Heart left ventricle (tissue), 16 donors: ENCODE data around the gene NEUROD4. TPM values are rescaled to one million over a fixed set of nuclear protein-coding genes. Genes with fewer than 3 reads are reported as not detected.

Experiments used
- ATAC-seq, 4 donors: fragments of 200-7000 bp; cut with Tn5 transposase; one replicate each; pipeline ENCODE4 v1.9.1; 2020 to 2022; ENCODE audit warnings: moderate library complexity in 4 of 4, mild to moderate bottlenecking in 3 of 4, moderate number of reproducible peaks in 1 of 4
- DNase-seq, 5 donors: peaks; one replicate each; pipeline ENCODE4 v3.0.0-alpha.2; 2020
- H3K27ac ChIP-seq, 12 donors: fragments of 200-600 bp; sonication (generic) in 4 of 12; one replicate each; pipeline versions ENCODE4 v1.5.0 to v1.8.0; 2016 to 2022; ENCODE audit warnings: mild to moderate bottlenecking in 2 of 12
- H3K27me3 ChIP-seq, 9 donors: fragments of 200-600 bp; sonication (generic) in 2 of 9; one replicate each; pipeline versions ENCODE4 v1.5.1 to v1.8.0; 2016 to 2022; ENCODE audit warnings: mild to moderate bottlenecking in 3 of 9
- H3K36me3 ChIP-seq, 9 donors: fragments of 200-600 bp; sonication (generic) in 2 of 9; one replicate each; pipeline versions ENCODE4 v1.5.0 to v1.8.0; 2018 to 2022; ENCODE audit warnings: mild to moderate bottlenecking in 2 of 9
- H3K4me1 ChIP-seq, 12 donors: fragments of 200-600 bp; sonication (generic) in 4 of 12; one replicate each; pipeline versions ENCODE4 v1.5.0 to v1.8.0; 2016 to 2022; ENCODE audit warnings: mild to moderate bottlenecking in 3 of 12
- H3K4me3 ChIP-seq, 12 donors: fragments of 200-600 bp; sonication (generic) in 4 of 12; one replicate each; pipeline versions ENCODE4 v1.5.0 to v1.8.0; 2017 to 2022; ENCODE audit warnings: mild to moderate bottlenecking in 9 of 12, moderate library complexity in 4 of 12
- H3K9me3 ChIP-seq, 12 donors: fragments of 200-600 bp; sonication (generic) in 4 of 12; one replicate each; pipeline versions ENCODE4 v1.5.0 to v1.8.0; 2016 to 2022; ENCODE audit warnings: mild to moderate bottlenecking in 1 of 12
- CTCF ChIP-seq, 12 donors: fragments of 200-600 bp; sonication (generic) in 4 of 12; IDR thresholded peaks; one replicate each; pipeline versions ENCODE4 v1.5.0 to v1.8.0; 2018 to 2022; ENCODE audit warnings: antibody characterized with exemption in 12 of 12, mild to moderate bottlenecking in 5 of 12
- POLR2A ChIP-seq, 2 donors: fragments of 450-650 bp; IDR thresholded peaks; one replicate each; pipeline ENCODE4 v1.6.1; 2017; ENCODE audit warnings: antibody characterized with exemption in 2 of 2, mild to moderate bottlenecking in 2 of 2, moderate library complexity in 2 of 2
- WGBS, 4 donors: extraction: QIAGEN DNeasy Blood & Tissue Kit in 2 of 4; methylation state at CpG; one replicate each; pipeline versions ENCODE4 v1.1.5 to v1.1.7; 2013 to 2018; 5-methylcytosine and 5-hydroxymethylcytosine counted together
- intact Hi-C, 10 donors: fragments of 100-400 bp; cut with DNase I; formaldehyde crosslinking; loops; one replicate each; pipeline versions ENCODE4 v1.11.1 to v1.14.2; 2022
- polyA plus RNA-seq, 2 donors: library from polyadenylated mRNA; stranded (reverse); fragments of 200-250 nt; gene quantifications; one replicate each; pipeline ENCODE4 v1.2.3, GENCODE V29; 2013
- total RNA-seq, 9 donors: library from RNA; depleted of rRNA in 2 of 9; stranded (reverse); fragments of >200 nt in 2 of 9; fragmentation: NEBNext Ultra II Directional in 3 of 9; extraction: Animal tissue kit (Norgen Biotek cat#: 25700) in 3 of 9; gene quantifications; one replicate each; pipeline versions ENCODE4 v1.1.0 to v1.2.4, GENCODE V29; 2016 to 2023
- donor health status: ischemic (EF 13 %, LVEDD 7.1; RV severe dilation, severe dysfunction).
- donor health status: healthy with polysubstance abuse.
- donor health status: DM: no; HTN: yes; CAD: no.
- donor health status: DM: no; HTN: no; CAD: no.
- donor health status: ischemic (EF 25% LVEDD 6.9; RV normal size, moderate dysfunction).
- donor health status: ischemic (EF 25% LVEDD 5.7; RV mildly dilated, moderate dysfunction).
- donor health status: healthy.
- donor health status: DM: yes; HTN: yes; CAD: no.
- donor health status: ischemic (EF 35%, LVEDD 5.7; RV mildly dilated, moderate dysfunction).
- donor health status: nonischemic (EF 11% LVEDD 7.7; RV severe dilation, severe dysfunction).
- donor health status: DM: yes; HTN: yes; CAD: no.
- donor health status: PGD.
- donor health status: ischemic (EF 29% LVEDD 5.4; RV normal size, mild dysfunction).
- donor health status: nonischemic (EF 23%, LVEDD 6.1; RV moderate dilation, normal function).

NEUROD4 gene
- total and polyA plus RNA-seq, 11 donors, result not detected

- H3K4me1 ChIP-seq, result peaks cover 0 to 3% (median 0%) of the 10 kb centered on the region in 12 donors
- ATAC-seq (no peak), DNase-seq (no peak)
- H3K27ac ChIP-seq, result no peak overlapping the region
- intact Hi-C loops, result no loop called here
- no peaks in the 10 kb centered on the region for H3K36me3 ChIP-seq
- peaks cover 0 to 5% (median 0%) of the 10 kb centered on the region in 12 donors for H3K9me3 ChIP-seq
- no peak overlapping the region for H3K4me3 ChIP-seq
- TF ChIP-seq POLR2A (IDR thresholded peaks at IDR 0.05) (no peak), CTCF (IDR thresholded peaks at IDR 0.05) (no peak)
- peaks cover 0 to 18% (median 0%) of the 10 kb centered on the region in 9 donors for H3K27me3 ChIP-seq
- WGBS, 4 donors, result 46 to 54% (median 51%) methylated on average over 2 of the region's 2 CpGs
Measured at GRCh38 chr12:55002355-55002754, 17.4 kb upstream of the NEUROD4 start.

- Histone ChIP-seq H3K4me1 (no peaks in the 10 kb centered on the region), H3K27me3 (peaks cover 0 to 21% (median 0%) of the 10 kb centered on the region in 9 donors), H3K9me3 (peaks cover 0 to 5% (median 0%) of the 10 kb centered on the region in 12 donors), H3K36me3 (no peaks in the 10 kb centered on the region), H3K27ac (no peak overlapping the region), H3K4me3 (no peak overlapping the region)
- TF ChIP-seq POLR2A (IDR thresholded peaks at IDR 0.05), result no peak
- no peak for TF ChIP-seq CTCF (IDR thresholded peaks at IDR 0.05)
- ATAC-seq (no peak), DNase-seq (no peak)
- WGBS, 4 donors, result 45 to 55% (median 49%) methylated on average over 5 to 6 of the region's 6 CpGs
- intact Hi-C loops, result no loop called here
Measured at GRCh38 chr12:55008944-55009585, 10.7 kb upstream of the NEUROD4 start.

- no peaks in the 10 kb centered on the region for H3K9me3 ChIP-seq
- TF ChIP-seq CTCF (IDR thresholded peaks at IDR 0.05), result no peak
- TF ChIP-seq POLR2A (IDR thresholded peaks at IDR 0.05), result no peak
- no peak for ATAC-seq
- no peak overlapping the region for H3K4me3 ChIP-seq
- no peak overlapping the region for H3K27ac ChIP-seq
- no peak for DNase-seq
- WGBS, 4 donors, result 40 to 60% (median 49%) methylated on average over 3 of the region's 3 CpGs
- peaks cover 0 to 25% (median 9%) of the 10 kb centered on the region in 9 donors for H3K27me3 ChIP-seq
- no peaks in the 10 kb centered on the region for H3K4me1 ChIP-seq
- no peaks in the 10 kb centered on the region for H3K36me3 ChIP-seq
- intact Hi-C loops, result no loop called here
Measured at GRCh38 chr12:55017416-55017925, 2.3 kb upstream of the NEUROD4 start.

GRCh38 chr12:55024575-55024974 lies 4.8 kb downstream of the NEUROD4 start:
- Histone ChIP-seq H3K4me1 (no peaks in the 10 kb centered on the region), H3K27me3 (peaks cover 0 to 42% (median 13%) of the 10 kb centered on the region in 9 donors), H3K9me3 (no peaks in the 10 kb centered on the region), H3K36me3 (no peaks in the 10 kb centered on the region), H3K4me3 (no peak overlapping the region), H3K27ac (no peak overlapping the region)
- DNase-seq (no peak), ATAC-seq (no peak)
- WGBS, 4 donors, result 59 to 74% (median 71%) methylated on average over 2 of the region's 2 CpGs
- intact Hi-C loops, result no loop called here
- no peak for TF ChIP-seq CTCF (IDR thresholded peaks at IDR 0.05)
- no peak for TF ChIP-seq POLR2A (IDR thresholded peaks at IDR 0.05)
